NT2/D1 (cell line): ENCODE results near the gene SIRT3.

ENCODE experiments used
- SUZ12 ChIP-seq: IDR thresholded peaks from 2 replicates; pipeline ENCODE4 v1.6.1; 2011; ENCODE audit not compliant: insufficient read length, insufficient read depth; ENCODE audit errors: extremely low read depth
- YY1 ChIP-seq: IDR thresholded peaks from 2 replicates; pipeline ENCODE4 v1.6.1; 2011; ENCODE audit not compliant: insufficient read length, insufficient read depth
- ZNF274 ChIP-seq: IDR thresholded peaks from 2 replicates; pipeline ENCODE4 v1.6.1; 2011; ENCODE audit warnings: mild to moderate bottlenecking, low read depth, low read length

DNA sequence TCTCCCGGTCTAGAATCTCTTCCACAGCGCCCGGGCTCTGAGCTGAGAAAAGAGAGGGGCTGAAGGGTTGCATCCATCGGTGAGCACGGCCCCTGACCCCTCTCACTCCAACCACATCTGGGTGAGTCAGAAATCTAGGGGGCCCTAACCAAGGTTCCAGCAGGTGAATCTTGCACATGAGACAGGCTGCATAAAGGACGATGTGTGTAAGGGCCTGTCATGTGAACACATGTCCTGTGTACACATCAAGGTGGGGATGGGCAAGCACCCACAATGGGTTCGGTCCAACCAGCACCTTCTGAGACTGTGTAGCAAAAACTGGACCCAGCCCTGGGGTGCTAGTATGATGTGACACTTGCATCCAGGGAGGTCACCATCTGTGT lies 30.1 kb downstream of the SIRT3 start:
- TF ChIP-seq ZNF274, result no peak
- no peak for TF ChIP-seq SUZ12
- TF ChIP-seq YY1, result no peak
